T-helper 2 cell treated with Interferon-gamma antibody and Interleukin-4, amounts not matched to agents 100 ng/mL and 5 ng/mL, for 36 hours (primary cell): ENCODE data around the gene IRF2BP2. TPM values are rescaled to one million over a fixed set of nuclear protein-coding genes. Genes with fewer than 3 reads are reported as not detected.
"Not testable (repeated sequence)": the region's sequence is repeated elsewhere in the genome, so short reads cannot be mapped to it uniquely, and the experiment has no call there.

Experiments
- intact Hi-C: fragments of 100-400 bp; cut with micrococcal nuclease; formaldehyde crosslinking; loops from one replicate; pipeline ENCODE4 v1.15.1; 2023
- total RNA-seq: library from RNA; stranded (reverse); gene quantifications from 2 replicates; pipeline ENCODE4 v1.2.3, GENCODE V29; 2022

The IRF2BP2 gene
- total RNA-seq, 1 donor from 2014 or later: 122 TPM

DNA sequence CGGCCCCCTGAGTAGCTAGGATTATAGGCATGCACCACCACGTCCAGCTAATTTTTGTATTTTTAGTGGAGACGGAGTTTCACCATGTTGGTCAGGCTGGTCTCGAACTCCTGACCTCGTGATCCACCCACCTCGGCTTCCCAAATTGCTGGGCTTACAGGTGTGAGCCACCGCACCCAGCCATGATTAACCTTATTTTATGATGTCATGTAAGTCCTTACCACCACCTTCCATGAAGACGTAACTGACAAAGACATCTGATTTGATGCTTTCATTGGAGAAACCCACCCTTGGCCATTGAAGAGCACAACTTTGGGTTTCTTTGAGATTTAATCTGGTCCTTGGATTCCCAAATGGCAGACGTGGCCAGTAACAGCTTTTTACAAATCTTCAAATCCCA lies 24.9 kb upstream of the IRF2BP2 start:
- intact Hi-C loops: not testable (repeated sequence)

DNA sequence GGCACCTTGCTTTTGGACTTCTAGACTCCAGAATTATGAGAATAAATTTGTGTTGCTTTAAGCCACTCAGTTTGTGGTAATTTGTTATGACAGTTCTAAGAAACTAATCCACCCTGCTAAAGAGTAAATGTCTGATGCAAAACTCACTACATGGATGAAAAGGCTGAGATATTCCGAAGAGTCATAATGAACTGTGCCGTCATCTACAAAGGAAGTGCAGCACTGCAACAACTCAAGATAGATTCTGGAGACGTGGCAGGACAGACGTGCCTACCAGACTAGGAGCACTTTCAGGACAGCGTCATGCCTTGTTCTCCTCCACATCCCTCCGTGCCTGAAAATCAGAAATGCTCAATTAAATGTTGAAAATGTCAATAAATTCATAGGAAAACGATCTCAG lies 24.4 kb upstream of the IRF2BP2 start:
- intact Hi-C loops: no loop called here

DNA sequence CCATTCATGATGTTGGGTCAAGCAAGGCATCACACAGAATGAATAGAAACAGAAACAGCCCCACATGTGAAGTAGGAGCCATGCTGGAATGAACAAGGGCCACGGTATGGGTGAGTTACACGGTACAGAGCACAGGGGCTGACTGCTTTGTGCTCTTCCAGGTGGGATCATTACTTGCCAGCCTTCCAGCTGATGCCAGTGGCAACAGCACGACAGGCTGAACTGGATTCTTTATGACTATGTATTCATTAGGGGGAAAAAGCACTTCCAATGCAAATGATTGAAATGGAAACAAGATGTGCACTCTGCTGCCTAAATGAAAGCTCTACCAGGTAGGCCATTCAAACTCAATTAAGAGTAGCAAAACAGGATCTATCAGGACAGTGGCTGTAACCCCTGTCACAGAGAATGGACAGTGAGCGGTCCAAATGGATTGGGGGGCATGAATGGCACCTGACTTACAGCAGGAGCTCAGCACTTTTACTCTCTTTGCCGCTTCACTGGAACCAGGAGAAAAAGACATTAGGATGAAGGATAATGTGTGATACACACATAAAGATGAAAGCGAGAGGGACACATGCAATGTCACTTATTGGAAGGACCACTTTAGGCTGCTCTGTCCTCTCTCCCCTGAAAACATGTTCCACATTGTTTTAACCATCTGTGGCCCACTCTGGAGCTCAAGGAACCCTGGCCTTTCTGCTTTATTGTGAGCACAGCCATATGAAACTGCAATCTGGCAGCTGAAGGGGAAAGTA lies 23.4 kb upstream of the IRF2BP2 start:
- intact Hi-C loops: no loop called here

DNA sequence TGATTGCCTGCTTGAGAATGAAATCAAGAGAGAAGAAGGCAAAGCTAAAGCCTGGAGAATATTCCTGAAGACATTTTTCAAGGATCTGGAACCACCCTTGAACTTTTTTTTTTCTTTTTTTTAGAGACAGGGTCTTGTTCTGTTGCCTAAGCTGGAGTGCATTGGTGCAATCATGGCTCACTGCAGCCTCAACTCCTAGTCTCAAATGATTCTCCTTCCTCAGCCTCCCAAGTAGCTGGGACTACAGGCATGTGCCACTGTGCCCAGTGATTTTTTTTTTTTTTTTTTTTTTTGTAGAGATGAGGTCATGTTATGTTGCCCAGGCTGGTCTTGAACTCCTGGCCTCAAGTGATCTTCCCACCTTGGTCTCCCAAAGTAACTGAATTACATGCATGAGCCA lies 22.2 kb upstream of the IRF2BP2 start:
- intact Hi-C loops: no loop called here

DNA sequence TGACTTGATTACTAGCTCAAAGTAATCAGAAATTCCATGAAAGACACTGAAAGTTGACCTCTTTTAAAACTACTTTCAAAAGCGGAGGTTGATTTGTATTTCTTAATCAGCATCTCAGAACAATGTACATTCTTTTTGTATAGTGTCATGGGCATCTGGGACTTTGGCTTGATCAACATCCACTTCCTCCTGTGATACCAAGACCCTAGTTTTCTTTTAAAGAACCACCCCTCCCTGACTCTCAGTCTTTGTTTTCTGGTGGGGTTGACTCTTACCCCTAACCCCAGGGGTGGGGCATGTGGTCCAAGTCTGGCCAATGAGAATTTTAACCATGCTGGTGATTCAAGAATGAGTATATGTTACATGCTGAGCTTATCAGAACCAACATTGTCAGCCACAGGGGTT lies 21.7 kb upstream of the IRF2BP2 start:
- intact Hi-C loops: no loop called here

DNA sequence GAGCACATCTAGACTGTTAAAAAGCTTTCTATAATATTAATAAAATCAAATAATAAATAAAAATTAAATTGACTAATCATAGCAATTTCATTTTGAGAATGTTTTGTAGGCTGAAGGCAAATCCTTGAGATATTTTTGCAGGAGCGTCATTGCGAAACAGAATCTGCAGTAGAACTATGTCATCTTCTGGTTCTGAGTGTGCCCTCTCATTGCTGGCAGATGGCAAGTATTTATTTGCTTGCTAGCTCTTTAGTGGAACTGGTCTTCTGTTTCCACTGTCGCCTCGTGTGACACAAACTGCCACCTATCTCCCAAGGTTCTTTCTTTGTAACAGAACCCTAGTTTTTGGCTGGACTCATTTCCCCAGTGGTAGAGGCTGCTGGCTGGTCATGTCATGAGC lies 19.0 kb upstream of the IRF2BP2 start:
- intact Hi-C loops: no loop called here

DNA sequence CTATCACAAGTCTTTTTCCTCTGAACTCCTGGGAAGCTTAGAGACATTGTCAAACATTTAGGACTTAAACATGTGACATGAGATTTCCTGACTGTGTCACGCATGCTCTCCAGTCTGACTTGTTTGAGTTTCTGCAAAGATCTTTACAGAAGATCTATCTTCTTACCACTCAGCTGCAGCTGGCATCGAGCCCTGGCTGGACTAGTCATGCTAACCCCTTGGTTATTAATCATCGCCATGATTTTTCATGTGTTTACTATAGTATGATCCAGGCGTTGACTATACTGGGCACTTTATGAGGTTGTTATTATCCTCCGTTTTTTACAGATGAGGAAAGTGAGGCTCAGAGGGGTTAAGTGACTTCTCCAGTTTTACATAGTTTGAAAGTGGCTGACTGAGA lies 18.1 kb upstream of the IRF2BP2 start:
- intact Hi-C loops: no loop called here

DNA sequence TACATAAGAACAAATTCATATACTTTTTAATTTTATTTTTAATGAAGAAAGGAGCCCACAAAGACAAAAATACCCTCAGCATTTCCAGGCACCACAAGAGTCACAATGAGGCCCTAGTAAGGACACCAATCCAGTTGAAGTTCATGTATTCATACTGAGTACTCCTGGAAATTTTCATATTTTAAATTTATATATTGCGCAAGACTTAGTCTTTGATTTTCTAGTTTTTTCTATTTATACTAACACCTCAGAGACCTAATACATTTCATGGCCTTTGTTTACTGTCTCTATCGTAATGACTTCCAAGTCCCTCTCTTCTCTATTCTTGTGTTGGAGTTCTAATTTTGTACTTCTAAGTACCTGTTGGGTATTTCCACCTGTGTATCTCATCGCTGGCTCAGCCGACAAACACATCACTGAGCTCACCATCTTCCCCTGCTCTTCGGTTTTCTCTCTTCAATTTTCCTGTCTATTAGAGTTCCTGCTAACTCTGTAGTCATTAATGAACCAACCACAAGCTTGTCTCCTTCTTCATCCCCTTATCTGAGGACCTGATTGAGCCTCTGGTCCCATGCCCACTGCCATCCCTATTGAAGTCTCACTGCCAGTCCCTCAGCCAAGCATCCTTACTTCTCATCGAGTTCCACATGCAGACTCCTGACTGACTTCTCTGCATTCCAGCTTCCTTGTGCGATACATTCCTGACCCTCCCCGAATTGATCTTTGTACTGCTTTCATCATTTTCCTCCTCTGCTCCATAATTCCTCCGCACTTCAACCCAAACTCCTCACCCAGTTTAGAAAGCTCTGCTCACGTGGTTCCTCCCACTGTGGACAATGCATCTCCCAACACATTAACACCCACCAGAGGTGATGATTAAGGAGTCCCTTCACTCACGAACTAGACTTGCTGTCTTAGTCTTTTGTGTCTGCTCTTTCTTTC lies 17.3 kb upstream of the IRF2BP2 start:
- intact Hi-C loops: no loop called here

DNA sequence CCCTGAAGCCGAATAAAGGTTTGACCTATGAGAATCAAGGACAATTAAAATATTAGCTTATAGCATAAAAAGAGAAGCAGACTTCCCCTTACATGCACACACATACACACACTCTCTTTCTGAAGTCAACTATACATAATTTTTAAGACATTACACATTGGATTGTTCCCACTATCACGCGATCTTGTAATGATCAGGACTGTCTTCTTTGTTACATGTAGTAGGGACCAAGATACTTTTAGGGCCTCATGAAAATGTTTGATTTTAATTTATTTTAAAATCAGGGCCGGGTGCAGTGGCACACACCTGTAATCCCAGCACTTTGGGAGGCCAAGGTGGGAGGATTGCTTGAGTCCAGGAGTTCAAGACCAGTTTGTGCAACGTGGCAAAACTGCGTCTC lies 16.4 kb upstream of the IRF2BP2 start:
- intact Hi-C loops: no loop called here

DNA sequence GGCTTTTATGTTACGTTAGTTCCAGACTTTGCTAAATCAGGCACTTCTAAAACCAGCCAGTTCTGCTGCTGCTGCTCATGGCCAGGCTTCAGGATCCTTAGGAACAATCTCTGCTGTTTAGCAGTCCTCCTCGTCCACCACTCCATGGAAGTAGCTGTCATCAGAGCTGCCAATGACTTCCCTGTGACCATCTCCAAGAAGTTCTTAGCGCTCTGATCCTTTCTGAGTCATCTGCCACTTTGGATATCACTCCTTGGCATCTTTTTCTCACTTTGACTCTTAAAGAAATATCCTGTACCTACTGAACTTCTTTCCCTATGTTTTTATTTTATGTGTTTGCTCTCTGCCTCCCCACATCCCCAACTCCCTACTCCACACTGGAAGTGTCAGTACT lies 14.7 kb upstream of the IRF2BP2 start:
- intact Hi-C loops: no loop called here

DNA sequence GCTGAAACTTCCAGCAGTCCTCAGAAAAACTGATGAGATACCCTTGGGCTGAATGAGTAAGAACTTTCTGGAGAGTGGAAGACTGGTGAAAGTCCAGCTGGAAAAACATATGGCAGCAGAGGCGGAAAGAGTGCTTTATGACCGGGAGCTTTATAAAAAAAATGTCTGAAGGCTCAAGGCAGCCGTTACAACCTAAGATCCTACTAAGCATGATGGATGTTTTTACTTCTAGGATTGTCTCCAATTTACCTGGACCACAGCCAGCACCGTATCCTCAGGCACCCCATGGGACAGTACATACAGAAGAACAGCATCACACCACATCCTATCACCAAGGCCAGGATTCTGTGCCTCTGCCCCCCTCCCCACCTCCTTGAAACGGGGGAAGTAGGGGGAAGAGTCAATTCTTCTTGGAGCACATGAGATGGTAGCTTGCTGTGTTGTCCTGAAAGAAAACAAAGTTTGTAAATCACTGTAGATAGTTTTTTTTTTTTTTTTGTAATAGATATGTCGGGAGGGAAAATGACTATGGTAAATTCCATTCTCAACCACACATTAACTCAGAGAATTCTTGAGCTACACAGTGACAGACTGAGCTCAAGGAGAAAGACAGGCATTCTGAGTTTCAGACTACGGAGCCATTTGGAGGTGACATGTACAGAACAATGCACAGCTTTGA lies 11.8 kb upstream of the IRF2BP2 start:
- intact Hi-C loops: no loop called here

DNA sequence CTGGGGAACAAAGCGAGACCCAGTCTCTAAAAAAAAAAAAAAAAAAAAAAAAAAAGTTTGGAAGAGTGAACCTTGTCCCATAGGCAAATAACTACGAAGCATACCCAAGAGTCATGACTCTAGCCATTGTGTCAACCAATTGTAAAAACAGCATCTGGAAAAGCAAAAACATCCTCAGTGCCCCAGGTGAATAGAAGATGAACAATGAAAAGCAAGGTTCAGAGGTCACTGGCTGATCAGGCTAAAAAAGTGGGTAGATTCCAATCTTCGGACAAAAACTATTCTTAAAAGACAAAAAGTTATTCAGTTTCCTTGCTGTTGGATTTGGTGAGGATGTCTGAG lies 11.1 kb upstream of the IRF2BP2 start:
- intact Hi-C loops: no loop called here

DNA sequence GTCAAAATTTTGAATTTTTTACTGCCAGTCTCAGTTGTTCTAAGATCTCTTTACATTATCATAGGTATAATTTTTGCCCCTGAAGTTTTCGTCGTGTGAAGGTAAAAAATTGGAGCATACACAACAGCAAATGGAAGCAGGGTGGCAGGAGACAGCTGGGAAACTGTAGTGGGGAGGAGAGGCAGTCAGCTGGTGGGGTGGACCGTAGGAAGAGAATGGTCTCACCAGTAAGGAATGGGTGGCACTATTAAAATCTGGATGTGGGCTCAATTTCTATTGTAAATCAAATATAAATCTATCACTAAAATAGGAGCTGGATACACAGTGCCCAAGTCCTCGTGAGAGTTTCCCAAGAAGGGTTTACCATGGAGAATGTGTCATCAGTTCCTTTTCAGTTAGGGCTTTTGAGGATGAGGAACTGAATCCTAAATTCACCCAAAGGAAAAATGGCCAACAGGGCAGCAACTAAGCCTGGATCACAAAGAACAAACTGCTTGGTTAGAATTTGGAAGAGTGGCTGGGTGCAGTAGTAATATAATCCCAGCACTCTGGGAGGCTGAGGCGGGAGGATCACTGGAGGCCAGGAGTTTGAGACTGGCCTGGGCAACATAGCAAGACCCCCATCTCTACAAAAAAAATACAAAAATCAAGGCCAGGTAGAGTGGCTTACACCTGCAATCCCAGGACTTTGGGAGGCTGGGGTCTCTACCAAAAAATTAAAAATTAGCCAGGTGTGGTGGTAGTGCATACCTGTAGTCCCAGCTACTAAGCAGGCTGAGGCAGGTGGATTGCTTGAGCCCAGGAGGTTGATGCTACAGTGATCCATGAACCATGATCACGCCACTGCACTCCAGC lies 10.5 kb upstream of the IRF2BP2 start:
- intact Hi-C loops: no loop called here

DNA sequence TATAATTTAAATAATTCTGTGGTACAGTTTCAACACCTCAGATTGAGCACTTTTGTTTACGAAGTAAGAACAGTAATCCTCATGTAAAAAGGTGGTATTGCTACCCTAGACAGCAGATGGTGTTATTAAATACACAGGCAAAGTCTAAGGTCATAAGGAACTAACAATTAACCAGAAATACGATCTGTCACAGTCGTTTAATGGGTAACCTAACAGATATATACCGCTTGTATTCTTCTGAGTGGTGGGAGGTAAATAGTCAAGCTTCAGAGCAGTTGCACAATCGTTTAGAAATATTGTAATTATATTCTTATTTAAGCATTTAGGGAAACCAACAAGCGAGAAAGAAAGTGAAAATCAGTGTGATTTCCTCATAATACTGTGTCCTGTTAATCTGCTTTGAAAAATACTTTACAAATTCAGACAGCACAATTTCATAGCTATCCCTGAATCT lies 9.8 kb upstream of the IRF2BP2 start:
- intact Hi-C loops: no loop called here

DNA sequence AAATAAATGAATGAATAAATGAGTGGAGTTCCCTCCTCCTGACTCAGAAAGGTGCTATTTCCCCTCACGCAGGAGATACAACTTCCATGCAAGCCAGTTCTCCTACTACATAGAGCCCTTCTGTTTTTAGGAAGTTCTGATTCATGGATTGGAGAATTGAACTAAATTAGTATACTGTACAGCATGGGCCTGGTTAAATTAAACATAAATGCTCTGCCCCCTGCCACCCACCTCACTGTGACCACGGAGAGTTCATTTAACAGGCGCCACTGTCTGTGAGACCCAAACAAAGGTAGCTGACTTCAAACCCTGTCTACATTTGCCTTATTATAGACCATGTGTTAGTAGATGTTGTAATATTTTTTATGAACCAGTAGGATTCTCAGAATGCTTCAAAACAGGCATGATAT lies 9.1 kb upstream of the IRF2BP2 start:
- intact Hi-C loops: no loop called here

DNA sequence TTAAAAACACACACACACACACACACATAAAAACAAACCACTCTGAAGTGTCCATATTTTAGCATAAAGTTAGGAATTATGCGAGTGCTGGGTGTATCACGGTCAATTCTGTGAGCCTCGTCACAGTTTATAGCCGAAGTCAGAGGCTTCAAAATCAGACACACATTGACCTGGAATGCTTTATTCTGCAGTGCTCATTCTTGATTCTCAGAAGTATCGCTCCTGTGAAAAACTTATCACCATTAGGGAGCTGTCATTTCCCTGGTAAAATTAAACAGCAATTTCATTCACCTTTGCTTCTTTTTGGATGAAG lies 8.7 kb upstream of the IRF2BP2 start:
- intact Hi-C loops: no loop called here

DNA sequence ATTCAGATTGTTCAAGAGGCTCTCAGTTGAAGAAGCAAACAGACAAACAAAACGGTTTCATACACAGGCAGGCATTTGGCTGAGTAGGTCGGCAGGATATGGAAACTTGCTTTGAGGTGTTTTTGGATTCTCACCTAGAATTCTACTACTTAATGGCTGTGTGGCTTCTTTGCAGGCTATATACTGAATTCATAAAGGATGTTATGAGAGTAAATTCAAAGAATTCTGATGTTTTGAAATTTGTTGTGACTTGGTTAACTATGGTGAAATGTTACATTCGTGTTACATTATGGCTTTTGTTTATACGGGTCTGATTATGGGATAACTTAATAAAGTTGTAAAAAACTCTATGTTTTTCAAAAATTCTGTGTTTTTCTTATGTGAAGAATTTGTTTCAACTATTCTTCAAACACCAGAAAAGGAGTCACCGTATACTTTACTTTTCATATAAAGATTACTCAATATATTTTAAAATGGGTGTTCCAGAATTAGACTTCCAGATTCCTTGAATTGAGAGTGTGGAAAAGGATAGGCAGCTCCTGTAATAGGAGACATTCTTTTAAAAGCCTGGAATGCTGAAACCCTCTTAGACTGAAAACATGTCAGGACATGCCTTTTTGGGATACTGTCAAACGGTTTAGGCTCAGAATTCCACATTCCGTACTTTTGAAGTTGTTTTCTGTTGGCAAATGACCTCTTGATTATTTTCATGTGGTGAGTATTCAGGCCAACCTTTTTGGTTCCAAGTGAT lies 8.2 kb upstream of the IRF2BP2 start:
- intact Hi-C loops: no loop called here

DNA sequence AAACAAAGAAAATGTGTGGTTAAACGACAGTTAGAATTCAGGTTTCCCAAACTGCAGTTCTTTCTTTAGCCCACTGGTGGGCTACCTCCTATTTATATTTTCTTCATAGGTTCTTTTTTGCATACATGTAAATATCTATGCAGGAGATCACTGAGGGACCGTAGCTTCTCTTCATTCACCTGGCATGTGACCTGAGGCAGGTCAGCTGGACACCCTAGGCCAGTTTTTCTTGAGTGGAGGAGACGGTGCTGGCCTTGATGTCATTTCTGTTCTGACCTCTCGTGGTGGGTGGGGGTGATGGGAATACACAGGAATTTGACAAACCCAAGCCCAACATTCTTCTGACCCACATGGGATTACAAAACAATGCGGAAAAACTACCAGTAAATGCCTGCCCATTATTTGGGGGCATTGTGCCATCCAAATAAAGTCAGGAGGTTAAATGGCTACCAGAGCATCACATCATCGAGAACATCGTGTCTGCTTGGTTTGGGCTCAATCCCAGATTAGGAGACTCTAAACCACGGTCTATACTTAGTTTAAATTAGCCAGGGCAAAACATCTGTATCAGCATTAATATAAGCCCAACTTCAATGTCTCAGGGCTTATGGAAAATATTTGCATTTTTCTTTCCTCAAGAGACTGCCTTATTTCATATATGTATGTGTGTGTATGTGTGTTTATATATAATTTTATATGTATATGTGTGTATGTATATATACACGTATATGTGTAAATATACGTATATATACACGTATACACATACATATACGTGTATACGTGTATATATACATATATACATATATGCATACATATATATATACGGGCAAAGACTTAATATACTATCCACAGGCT lies 7.4 kb upstream of the IRF2BP2 start:
- intact Hi-C loops: no loop called here

DNA sequence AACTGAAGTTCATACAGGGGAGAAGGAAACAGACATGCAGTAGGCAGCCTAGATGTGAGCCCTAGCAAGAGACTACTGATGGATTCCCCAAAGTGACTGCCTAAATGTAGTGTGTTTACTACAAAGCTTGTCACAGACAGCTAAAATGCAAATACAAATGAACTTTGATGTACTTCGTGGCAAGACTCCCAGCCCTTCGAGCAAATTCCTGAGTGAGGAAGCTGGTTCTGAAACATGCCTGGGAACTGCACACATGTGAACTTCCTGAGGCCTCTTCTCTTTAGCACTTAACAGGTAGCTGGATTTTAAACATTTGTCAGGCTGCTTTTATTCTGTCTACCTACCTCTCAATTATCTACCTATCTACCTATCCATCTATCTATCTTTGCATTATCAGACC lies 6.7 kb upstream of the IRF2BP2 start:
- intact Hi-C loops: no loop called here

DNA sequence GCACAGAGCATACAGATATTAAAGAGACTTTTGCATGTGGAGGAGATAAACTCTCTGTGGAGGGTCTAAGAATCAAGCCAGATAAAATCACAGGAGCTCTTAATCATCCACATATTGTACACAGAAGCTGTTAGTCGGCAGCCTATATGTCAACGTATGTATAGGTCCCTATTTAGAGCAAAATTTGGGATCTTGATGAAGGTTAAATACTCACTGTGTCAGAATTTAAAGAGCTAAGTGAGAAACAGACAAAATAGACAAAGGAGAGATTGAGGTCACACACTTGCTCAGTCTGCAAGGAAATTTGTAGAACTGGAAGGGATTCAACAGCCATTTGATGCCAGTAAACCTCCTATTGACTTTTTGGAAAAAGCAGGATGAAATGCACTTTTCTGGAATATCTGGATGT lies 4.1 kb upstream of the IRF2BP2 start:
- intact Hi-C loops: loop anchor here (5.0 kb wide), 3 partner anchors 63 to 1253 kb away; partner anchors contain the start of genes B3GALNT2 and LYST
